CD4-positive, alpha-beta memory T cell (primary cell): ENCODE results near the gene DOCK9. TPM values are rescaled to one million over a fixed set of nuclear protein-coding genes. Genes with fewer than 3 reads are reported as not detected.
A peak's percentile ranks its signal among the peaks of the same experiment; 100 is the strongest.

Experiments used
- CTCF ChIA-PET: fragments of 350-600 bp; sonication (Branson Sonifier 250); formaldehyde crosslinking; loops from one replicate; lab custom pipeline; 2021; ENCODE audit warnings: inconsistent platforms; ENCODE audit not compliant: partially characterized antibody; lab: Charles Lee
- POLR2A ChIA-PET: fragments of 350-600 bp; sonication (Branson Sonifier 250); formaldehyde crosslinking; loops from one replicate; lab custom pipeline; 2021; ENCODE audit not compliant: partially characterized antibody; lab: Charles Lee
- DNase-seq, 5 donors: peaks; one replicate each; pipeline versions ENCODE4 v3.0.0 to v3.0.0-alpha.2; 2020 to 2022; ENCODE audit warnings: mixed read lengths in 1 of 5
- H3K27ac ChIP-seq: one replicate; pipeline ENCODE4 v1.7.0; 2013; ENCODE audit warnings: low read depth, low read length
- H3K27me3 ChIP-seq: 2 replicates; pipeline ENCODE4 v1.7.0; 2013; ENCODE audit warnings: mild to moderate bottlenecking, low read length, moderate library complexity; ENCODE audit not compliant: insufficient read depth
- H3K36me3 ChIP-seq: 2 replicates; pipeline ENCODE4 v1.7.0; 2013; ENCODE audit warnings: mild to moderate bottlenecking, low read length, moderate library complexity; ENCODE audit not compliant: insufficient read depth
- H3K4me1 ChIP-seq: 2 replicates; pipeline ENCODE4 v1.7.0; 2013; ENCODE audit warnings: mild to moderate bottlenecking, low read length, moderate library complexity; ENCODE audit not compliant: insufficient read depth
- H3K4me3 ChIP-seq, 2 donors: one replicate each; pipeline ENCODE4 v1.7.0; 2013; ENCODE audit warnings: low read length in 2 of 2, mild to moderate bottlenecking in 1 of 2
- H3K9me3 ChIP-seq, 2 donors: one replicate each; pipeline ENCODE4 v1.7.0; 2013; ENCODE audit warnings: low read length in 2 of 2, control low read depth in 1 of 2; ENCODE audit not compliant: control insufficient read depth in 1 of 2
- H3K27ac Mint-ChIP-seq, 7 donors: one replicate each; pipeline ENCODE4 v1.8.0; 2020 to 2021; ENCODE audit warnings: mixed read lengths in 7 of 7, mild to moderate bottlenecking in 6 of 7, inconsistent platforms in 3 of 7, moderate library complexity in 3 of 7
- H3K27me3 Mint-ChIP-seq, 2 donors: one replicate each; pipeline ENCODE4 v1.8.0; 2020 to 2021; ENCODE audit warnings: mixed read lengths in 2 of 2
- H3K36me3 Mint-ChIP-seq, 2 donors: one replicate each; pipeline ENCODE4 v1.8.0; 2020 to 2021; ENCODE audit warnings: mixed read lengths in 2 of 2, inconsistent platforms in 1 of 2, mild to moderate bottlenecking in 1 of 2
- H3K4me1 Mint-ChIP-seq, 4 donors: one replicate each; pipeline ENCODE4 v1.8.0; 2020 to 2021; ENCODE audit warnings: mixed read lengths in 4 of 4, mild to moderate bottlenecking in 1 of 4
- H3K4me3 Mint-ChIP-seq, 8 donors: one replicate each; pipeline ENCODE4 v1.8.0; 2020 to 2021; ENCODE audit warnings: mixed read lengths in 8 of 8, mild to moderate bottlenecking in 7 of 8, moderate library complexity in 6 of 8, inconsistent platforms in 3 of 8
- H3K9me3 Mint-ChIP-seq, 8 donors: one replicate each; pipeline ENCODE4 v1.8.0; 2020 to 2021; ENCODE audit warnings: mixed read lengths in 8 of 8, mild to moderate bottlenecking in 5 of 8, inconsistent platforms in 3 of 8, moderate library complexity in 1 of 8
- intact Hi-C: fragments of 100-400 bp; cut with micrococcal nuclease; formaldehyde crosslinking; loops from one replicate; pipeline ENCODE4 v1.15.1; 2023
- polyA plus RNA-seq, 2 donors: library from polyadenylated mRNA; unstranded; fragments of 300-500 nt; fragmentation: Illumina TruSeq; gene quantifications; one replicate each; pipeline ENCODE4 v1.2.3, GENCODE V29; 2021
- total RNA-seq, 2 experiments: library from RNA; stranded (reverse); gene quantifications; one replicate each; pipeline ENCODE4 v1.2.3, GENCODE V29; 2021

The DOCK9 gene
- total and polyA plus RNA-seq, 4 experiments from 2014 or later, result 6.3 to 197 (median 119) TPM

GRCh38 chr13:98792785-98793495, 184.9 kb downstream of the DOCK9 start:
- H3K4me3 ChIP-seq, result no peak overlapping the region

GRCh38 chr13:98792321-98792720, 185.5 kb downstream of the DOCK9 start:
- intact Hi-C loops, result no loop called here
- H3K27ac ChIP-seq, result no peak overlapping the region
- Mint-ChIP-seq H3K27ac (peak overlapping the region in 1 of 7 donors; percentile 50), H3K4me1 (peaks cover 0 to 4% (median 2%) of the 10 kb centered on the region in 4 donors), H3K36me3 (peaks cover 51 to 54% of the 10 kb centered on the region in 2 donors), H3K4me3 (no peak overlapping the region), H3K27me3 (peaks cover 0 to 1% of the 10 kb centered on the region in 2 donors), H3K9me3 (peaks cover 0 to 15% (median 1%) of the 10 kb centered on the region in 8 donors)
- ChIA-PET POLR2A (no interaction called here), CTCF (no interaction called here)
- no peak for DNase-seq
- no peaks in the 10 kb centered on the region for H3K27me3 ChIP-seq
- H3K4me1 ChIP-seq, result no peaks in the 10 kb centered on the region
- no peak overlapping the region for H3K4me3 ChIP-seq
- peaks cover 29% of the 10 kb centered on the region for H3K36me3 ChIP-seq
- H3K9me3 ChIP-seq, result no peaks in the 10 kb centered on the region

More at GRCh38 chr13:98792785-98793495, 184.9 kb downstream of the DOCK9 start:
- Mint-ChIP-seq H3K4me3 (no peak overlapping the region), H3K36me3 (peaks cover 57 to 60% of the 10 kb centered on the region in 2 donors), H3K27me3 (no peaks in the 10 kb centered on the region), H3K9me3 (peaks cover 0 to 15% (median 1%) of the 10 kb centered on the region in 8 donors), H3K4me1 (peaks cover 0 to 3% (median 1%) of the 10 kb centered on the region in 4 donors), H3K27ac (no peak overlapping the region)
- no peak overlapping the region for H3K27ac ChIP-seq
- H3K9me3 ChIP-seq, result no peaks in the 10 kb centered on the region
- no peak for DNase-seq
- H3K36me3 ChIP-seq, result peaks cover 35% of the 10 kb centered on the region
- H3K27me3 ChIP-seq, result no peaks in the 10 kb centered on the region
- H3K4me1 ChIP-seq, result no peaks in the 10 kb centered on the region
- CTCF ChIA-PET, result interaction anchor here (1.1 kb wide), 1 partner anchor 50 kb away, joined by 3 read pairs; no protein-coding TSS in a partner anchor
- intact Hi-C loops, result no loop called here
- POLR2A ChIA-PET, result no interaction called here

- no peak overlapping the region for H3K4me3 ChIP-seq
- ChIA-PET POLR2A (no interaction called here), CTCF (no interaction called here)
- H3K4me1 ChIP-seq, result no peaks in the 10 kb centered on the region
- H3K4me1 Mint-ChIP-seq, result peaks cover 0 to 4% (median 2%) of the 10 kb centered on the region in 4 donors
- H3K27ac ChIP-seq, result no peak overlapping the region
- H3K36me3 ChIP-seq, result peaks cover 21% of the 10 kb centered on the region
- intact Hi-C loops, result no loop called here
- H3K9me3 ChIP-seq, result no peaks in the 10 kb centered on the region
- DNase-seq, result no peak
- H3K4me3 Mint-ChIP-seq, result no peak overlapping the region
- H3K36me3 Mint-ChIP-seq, result peaks cover 44 to 47% of the 10 kb centered on the region in 2 donors
- H3K9me3 Mint-ChIP-seq, result peaks cover 0 to 15% (median 1%) of the 10 kb centered on the region in 8 donors
- no peaks in the 10 kb centered on the region for H3K27me3 ChIP-seq
- peaks cover 0 to 2% of the 10 kb centered on the region in 2 donors for H3K27me3 Mint-ChIP-seq
- H3K27ac Mint-ChIP-seq, result peak overlapping the region in 1 of 7 donors; percentile 14
Observed at GRCh38 chr13:98791611-98792010, 186.3 kb downstream of the DOCK9 start.

GRCh38 chr13:98787996-98788395, 189.9 kb downstream of the DOCK9 start:
- H3K27ac Mint-ChIP-seq, result no peak overlapping the region
- H3K4me3 Mint-ChIP-seq, result no peak overlapping the region
- no peaks in the 10 kb centered on the region for H3K36me3 ChIP-seq
- H3K9me3 Mint-ChIP-seq, result peaks cover 0 to 15% (median 1%) of the 10 kb centered on the region in 8 donors
- no peak overlapping the region for H3K4me3 ChIP-seq
- intact Hi-C loops, result no loop called here
- ChIA-PET CTCF (no interaction called here), POLR2A (no interaction called here)
- H3K27ac ChIP-seq, result no peak overlapping the region
- peaks cover 0 to 4% (median 2%) of the 10 kb centered on the region in 4 donors for H3K4me1 Mint-ChIP-seq
- H3K27me3 ChIP-seq, result no peaks in the 10 kb centered on the region
- peaks cover 11 to 14% of the 10 kb centered on the region in 2 donors for H3K36me3 Mint-ChIP-seq
- H3K9me3 ChIP-seq, result no peaks in the 10 kb centered on the region
- no peaks in the 10 kb centered on the region for H3K4me1 ChIP-seq
- H3K27me3 Mint-ChIP-seq, result peaks cover 0 to 2% of the 10 kb centered on the region in 2 donors
- DNase-seq, result no peak

- Mint-ChIP-seq H3K9me3 (peaks cover 0 to 11% (median 1%) of the 10 kb centered on the region in 8 donors), H3K27me3 (peaks cover 0 to 2% of the 10 kb centered on the region in 2 donors), H3K36me3 (peaks cover 3 to 6% of the 10 kb centered on the region in 2 donors), H3K4me3 (no peak overlapping the region), H3K27ac (no peak overlapping the region), H3K4me1 (peaks cover 0 to 4% (median 2%) of the 10 kb centered on the region in 4 donors)
- ChIA-PET CTCF (no interaction called here), POLR2A (no interaction called here)
- H3K4me3 ChIP-seq, result no peak overlapping the region
- H3K9me3 ChIP-seq, result no peaks in the 10 kb centered on the region
- intact Hi-C loops, result no loop called here
- H3K27me3 ChIP-seq, result no peaks in the 10 kb centered on the region
- no peak for DNase-seq
- H3K27ac ChIP-seq, result no peak overlapping the region
- H3K4me1 ChIP-seq, result no peaks in the 10 kb centered on the region
- H3K36me3 ChIP-seq, result no peaks in the 10 kb centered on the region
Observed at GRCh38 chr13:98787173-98787572, 190.7 kb downstream of the DOCK9 start.

- H3K4me1 ChIP-seq, result no peaks in the 10 kb centered on the region
- no peak overlapping the region for H3K27ac ChIP-seq
- peak overlapping the region in 1 of 7 donors; percentile 7 for H3K27ac Mint-ChIP-seq
- no peak overlapping the region for H3K4me3 Mint-ChIP-seq
- DNase-seq, result no peak
- ChIA-PET CTCF (no interaction called here), POLR2A (no interaction called here)
- H3K4me3 ChIP-seq, result no peak overlapping the region
- peaks cover 0 to 4% (median 2%) of the 10 kb centered on the region in 4 donors for H3K4me1 Mint-ChIP-seq
- H3K27me3 Mint-ChIP-seq, result peaks cover 3 to 8% of the 10 kb centered on the region in 2 donors
- no peaks in the 10 kb centered on the region for H3K9me3 ChIP-seq
- intact Hi-C loops, result no loop called here
- H3K36me3 ChIP-seq, result no peaks in the 10 kb centered on the region
- no peaks in the 10 kb centered on the region for H3K27me3 ChIP-seq
- H3K9me3 Mint-ChIP-seq, result peaks cover 0 to 11% (median 3%) of the 10 kb centered on the region in 8 donors
- H3K36me3 Mint-ChIP-seq, result no peaks in the 10 kb centered on the region
Observed at GRCh38 chr13:98786023-98786422, 191.8 kb downstream of the DOCK9 start.

GRCh38 chr13:98785405-98785804, 192.5 kb downstream of the DOCK9 start:
- Mint-ChIP-seq H3K36me3 (no peaks in the 10 kb centered on the region), H3K4me1 (peaks cover 0 to 4% (median 2%) of the 10 kb centered on the region in 4 donors), H3K9me3 (peaks cover 0 to 12% (median 3%) of the 10 kb centered on the region in 8 donors), H3K27ac (no peak overlapping the region), H3K4me3 (no peak overlapping the region), H3K27me3 (peaks cover 7 to 12% of the 10 kb centered on the region in 2 donors)
- intact Hi-C loops, result no loop called here
- Histone ChIP-seq H3K4me1 (no peaks in the 10 kb centered on the region), H3K27me3 (no peaks in the 10 kb centered on the region), H3K9me3 (no peaks in the 10 kb centered on the region), H3K4me3 (no peak overlapping the region), H3K36me3 (no peaks in the 10 kb centered on the region), H3K27ac (no peak overlapping the region)
- DNase-seq, result no peak
- ChIA-PET POLR2A (no interaction called here), CTCF (no interaction called here)
